ENCODE data around the gene OTOP2. TPM values are rescaled to one million over a fixed set of nuclear protein-coding genes. Genes with fewer than 3 reads are reported as not detected.
"Not testable (repeated sequence)": the region's sequence is repeated elsewhere in the genome, so short reads cannot be mapped to it uniquely, and the experiment has no call there.

OTOP2 gene
- total and polyA plus RNA-seq, 12 donors: 0.03 to 0.11 TPM; not detected in 10

GRCh38 chr17:74968361-74968780, 44.3 kb downstream of the OTOP2 start:
- peaks cover 0 to 13% of the 10 kb centered on the region in 2 donors for H3K4me1 ChIP-seq (replicated peaks in 1 of 2)
- H3K27me3 ChIP-seq: peaks cover 5% of the 10 kb centered on the region
- intact Hi-C loops (cut with DNase I): loop anchor here in 1 of 2 donors (10.0 kb wide), 1 partner anchor 136 kb away; the partner anchor contains the start of gene ARMC7
- no peak for DNase-seq
- no peak overlapping the region for H3K4me3 ChIP-seq
- TF ChIP-seq POLR2A (IDR thresholded peaks at IDR 0.05): no peak
- TF ChIP-seq, protein P1, sequence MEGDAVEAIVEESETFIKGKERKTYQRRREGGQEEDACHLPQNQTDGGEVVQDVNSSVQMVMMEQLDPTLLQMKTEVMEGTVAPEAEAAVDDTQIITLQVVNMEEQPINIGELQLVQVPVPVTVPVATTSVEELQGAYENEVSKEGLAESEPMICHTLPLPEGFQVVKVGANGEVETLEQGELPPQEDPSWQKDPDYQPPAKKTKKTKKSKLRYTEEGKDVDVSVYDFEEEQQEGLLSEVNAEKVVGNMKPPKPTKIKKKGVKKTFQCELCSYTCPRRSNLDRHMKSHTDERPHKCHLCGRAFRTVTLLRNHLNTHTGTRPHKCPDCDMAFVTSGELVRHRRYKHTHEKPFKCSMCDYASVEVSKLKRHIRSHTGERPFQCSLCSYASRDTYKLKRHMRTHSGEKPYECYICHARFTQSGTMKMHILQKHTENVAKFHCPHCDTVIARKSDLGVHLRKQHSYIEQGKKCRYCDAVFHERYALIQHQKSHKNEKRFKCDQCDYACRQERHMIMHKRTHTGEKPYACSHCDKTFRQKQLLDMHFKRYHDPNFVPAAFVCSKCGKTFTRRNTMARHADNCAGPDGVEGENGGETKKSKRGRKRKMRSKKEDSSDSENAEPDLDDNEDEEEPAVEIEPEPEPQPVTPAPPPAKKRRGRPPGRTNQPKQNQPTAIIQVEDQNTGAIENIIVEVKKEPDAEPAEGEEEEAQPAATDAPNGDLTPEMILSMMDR (IDR thresholded peaks at IDR 0.05): no peak
- H3K9me3 ChIP-seq (replicated peaks in 1 of 3): no peaks in the 10 kb centered on the region
- 65 to 80% (median 72%) methylated on average over 2 to 5 of the region's 5 CpGs for WGBS, 4 donors
- H3K36me3 ChIP-seq (replicated peaks in 1 of 2): no peaks in the 10 kb centered on the region
- no peak overlapping the region for H3K27ac ChIP-seq

DNA sequence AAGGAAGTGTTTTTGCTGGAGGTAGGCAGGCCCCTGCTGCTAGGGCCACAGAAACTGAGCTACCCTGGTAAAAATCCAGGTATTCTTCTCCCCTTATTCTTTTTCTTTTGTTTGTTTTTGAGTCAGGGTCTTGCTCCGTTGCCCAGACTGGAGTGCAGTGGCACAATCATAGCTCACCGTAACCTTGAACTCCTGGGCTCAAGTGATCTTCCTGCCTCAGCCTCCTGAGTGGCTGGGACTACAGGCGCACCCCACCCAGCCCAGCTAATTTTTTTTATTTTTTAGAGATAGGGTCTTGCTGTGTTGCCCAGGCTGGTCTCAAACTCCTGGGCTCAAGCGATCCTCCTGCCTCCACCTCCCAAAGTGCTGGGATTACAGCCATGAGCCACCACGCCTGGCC, 45.4 kb downstream of the OTOP2 start:
- intact Hi-C loops (cut with DNase I): loop anchor here in 1 of 2 donors (10.0 kb wide), 1 partner anchor 135 kb away; the partner anchor contains the start of gene ARMC7
- not testable (repeated sequence) for H3K4me3 ChIP-seq; DNase-seq; H3K36me3 ChIP-seq (replicated peaks in 1 of 2); H3K27me3 ChIP-seq; H3K27ac ChIP-seq; H3K9me3 ChIP-seq (replicated peaks in 1 of 3)
- WGBS, 4 donors: 89 to 96% (median 89%) methylated on average over 5 of the region's 5 CpGs
- H3K4me1 ChIP-seq (replicated peaks in 1 of 2): peaks cover 0 to 13% of the 10 kb centered on the region in 2 donors

- H3K4me3 ChIP-seq: no peak overlapping the region
- peak in 1 of 7 donors; percentile 46 for DNase-seq
- 79 to 90% (median 79%) methylated on average over 2 to 3 of the region's 3 CpGs for WGBS, 4 donors
- H3K36me3 ChIP-seq (replicated peaks in 1 of 2): no peaks in the 10 kb centered on the region
- H3K4me1 ChIP-seq (replicated peaks in 1 of 2): peaks cover 0 to 13% of the 10 kb centered on the region in 2 donors
- TF ChIP-seq POLR2A (IDR thresholded peaks at IDR 0.05): peak in 1 of 2 donors; percentile 12
- TF ChIP-seq, protein P1 (IDR thresholded peaks at IDR 0.05): no peak
- peaks cover 5% of the 10 kb centered on the region for H3K27me3 ChIP-seq
- H3K9me3 ChIP-seq (replicated peaks in 1 of 3): no peaks in the 10 kb centered on the region
- intact Hi-C loops (cut with DNase I): loop anchor here in 1 of 2 donors (10.0 kb wide), 1 partner anchor 64 kb away; no protein-coding TSS in a partner anchor
- H3K27ac ChIP-seq: peak overlapping the region in 1 of 5 donors; percentile 39
These were observed 46.3 kb downstream of the OTOP2 start for GRCh38 chr17:74970395-74970794.

- 76 to 88% (median 81%) methylated on average over 8 of the region's 8 CpGs for WGBS, 4 donors
- Histone ChIP-seq H3K9me3 (replicated peaks in 1 of 3) (no peaks in the 10 kb centered on the region), H3K27me3 (peaks cover 5% of the 10 kb centered on the region), H3K36me3 (replicated peaks in 1 of 2) (no peaks in the 10 kb centered on the region), H3K4me1 (replicated peaks in 1 of 2) (peaks cover 0 to 13% of the 10 kb centered on the region in 2 donors), H3K27ac (peak overlapping the region in 2 of 5 donors; percentile 38 to 52), H3K4me3 (peak overlapping the region in 1 of 4 donors; percentile 69)
- intact Hi-C loops (cut with DNase I): loop anchor here in 1 of 2 donors (10.0 kb wide), 1 partner anchor 64 kb away; no protein-coding TSS in a partner anchor
- no peak for DNase-seq
- no peak for TF ChIP-seq POLR2A (IDR thresholded peaks at IDR 0.05)
- TF ChIP-seq, protein P1 (IDR thresholded peaks at IDR 0.05): no peak
These were observed 47.2 kb downstream of the OTOP2 start for GRCh38 chr17:74971069-74971841.

Measured in adrenal gland (tissue), 12 donors.